Skin of body (tissue), 2 donors: ENCODE measurements around the gene XKR8. TPM values are rescaled to one million over a fixed set of nuclear protein-coding genes. Genes with fewer than 3 reads are reported as not detected.

ENCODE experiments used
- DNase-seq: peaks from one replicate; lab custom pipeline; 2025; lab: John Stamatoyannopoulos, UW
- total RNA-seq: library from RNA; depleted of rRNA; stranded (reverse); fragments of >200 nt; gene quantifications from one replicate; pipeline ENCODE4 v1.2.3, GENCODE V29; 2014

Gene XKR8
- total RNA-seq, 1 donor from 2014 or later = 1.9 TPM

- DNase-seq = no peak
These were observed 4.7 kb upstream of the XKR8 start for GRCh38 chr1:27955076-27955475.

GRCh38 chr1:27956761-27957160 lies 3.0 kb upstream of the XKR8 start:
- no peak for DNase-seq

DNA sequence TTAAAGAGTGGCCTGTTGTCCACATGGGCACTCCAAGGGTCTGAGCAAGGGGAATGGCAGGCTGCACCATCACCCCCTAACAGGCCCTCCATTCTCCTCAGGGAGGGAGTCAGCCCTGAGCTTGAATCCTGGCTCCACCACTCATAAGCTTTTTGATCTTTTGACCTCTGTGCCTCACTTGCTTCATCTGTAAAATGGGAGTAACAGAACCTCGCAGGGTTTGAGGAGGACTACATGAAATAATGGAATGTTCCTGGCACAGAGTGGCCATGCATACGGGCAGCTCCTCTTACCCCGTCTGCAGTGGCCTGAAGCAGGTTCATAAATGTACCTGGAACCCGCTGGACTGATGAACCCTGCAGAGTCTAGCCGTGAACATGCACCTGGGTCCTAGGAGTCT lies 2.1 kb upstream of the XKR8 start:
- DNase-seq = no peak

DNA sequence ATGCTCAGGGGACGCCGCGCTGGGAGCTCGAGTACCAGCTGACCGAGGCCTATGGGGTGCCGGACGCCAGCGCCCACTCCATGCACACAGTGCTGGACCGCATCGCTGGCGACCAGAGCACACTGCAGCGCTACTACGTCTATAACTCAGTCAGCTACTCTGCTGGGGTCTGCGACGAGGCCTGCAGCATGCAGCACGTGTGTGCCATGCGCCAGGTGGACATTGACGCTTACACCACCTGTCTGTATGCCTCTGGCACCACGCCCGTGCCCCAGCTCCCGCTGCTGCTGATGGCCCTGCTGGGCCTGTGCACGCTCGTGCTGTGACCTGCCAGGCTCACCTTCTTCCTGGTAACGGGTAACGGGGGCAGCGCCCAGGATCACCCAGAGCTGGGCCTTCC lies 1.3 kb upstream of the XKR8 start:
- DNase-seq = no peak

GRCh38 chr1:27960762-27961645 lies 1.2 kb downstream of the XKR8 start:
- no peak for DNase-seq

DNA sequence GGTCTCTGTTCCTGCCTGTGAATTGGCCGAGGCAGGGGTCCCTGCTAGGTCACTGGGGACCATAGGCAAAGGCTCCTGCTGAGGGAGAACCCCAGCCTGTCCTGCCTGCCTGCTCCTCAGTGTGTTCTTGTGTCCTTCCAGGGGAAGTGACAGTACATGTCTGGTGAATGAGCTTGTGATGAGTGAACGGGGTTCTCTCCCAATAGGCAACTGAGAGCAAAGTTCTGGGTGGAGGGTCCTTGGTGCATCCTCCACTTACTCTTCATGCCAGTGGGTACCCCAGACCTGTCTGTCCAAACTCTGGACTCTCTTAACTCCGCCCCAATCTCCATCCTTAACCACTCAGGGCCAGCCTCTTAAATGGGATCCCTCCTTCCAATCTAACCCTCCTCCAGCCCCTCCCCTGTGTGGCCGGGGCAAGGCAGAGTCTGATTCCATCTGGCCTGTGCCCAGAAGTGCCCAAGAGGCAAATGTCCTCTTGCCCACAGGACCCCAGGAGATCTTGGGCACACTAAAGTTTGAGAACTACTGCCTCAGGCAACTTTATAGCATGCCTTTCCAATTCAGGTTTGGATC lies 2.0 kb downstream of the XKR8 start:
- no peak for DNase-seq

DNA sequence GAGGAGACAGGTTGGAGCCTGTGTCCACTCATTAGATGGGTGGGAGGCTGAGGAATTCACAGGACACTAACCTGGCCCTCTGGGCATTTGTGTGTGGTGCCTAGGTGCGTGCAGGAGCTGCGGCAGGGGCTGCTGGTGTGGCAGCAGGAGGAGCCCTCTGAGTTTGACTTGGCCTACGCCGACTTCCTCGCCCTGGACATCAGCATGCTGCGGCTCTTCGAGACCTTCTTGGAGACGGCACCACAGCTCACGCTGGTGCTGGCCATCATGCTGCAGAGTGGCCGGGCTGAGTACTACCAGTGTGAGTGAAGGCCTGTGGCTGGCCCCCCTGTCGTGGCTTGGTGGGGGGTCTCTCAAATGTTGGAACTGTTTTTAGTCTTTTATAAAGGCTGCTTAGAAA lies 3.6 kb downstream of the XKR8 start:
- DNase-seq = no peak

GRCh38 chr1:27966402-27967105 lies 6.8 kb downstream of the XKR8 start:
- no peak for DNase-seq

DNA sequence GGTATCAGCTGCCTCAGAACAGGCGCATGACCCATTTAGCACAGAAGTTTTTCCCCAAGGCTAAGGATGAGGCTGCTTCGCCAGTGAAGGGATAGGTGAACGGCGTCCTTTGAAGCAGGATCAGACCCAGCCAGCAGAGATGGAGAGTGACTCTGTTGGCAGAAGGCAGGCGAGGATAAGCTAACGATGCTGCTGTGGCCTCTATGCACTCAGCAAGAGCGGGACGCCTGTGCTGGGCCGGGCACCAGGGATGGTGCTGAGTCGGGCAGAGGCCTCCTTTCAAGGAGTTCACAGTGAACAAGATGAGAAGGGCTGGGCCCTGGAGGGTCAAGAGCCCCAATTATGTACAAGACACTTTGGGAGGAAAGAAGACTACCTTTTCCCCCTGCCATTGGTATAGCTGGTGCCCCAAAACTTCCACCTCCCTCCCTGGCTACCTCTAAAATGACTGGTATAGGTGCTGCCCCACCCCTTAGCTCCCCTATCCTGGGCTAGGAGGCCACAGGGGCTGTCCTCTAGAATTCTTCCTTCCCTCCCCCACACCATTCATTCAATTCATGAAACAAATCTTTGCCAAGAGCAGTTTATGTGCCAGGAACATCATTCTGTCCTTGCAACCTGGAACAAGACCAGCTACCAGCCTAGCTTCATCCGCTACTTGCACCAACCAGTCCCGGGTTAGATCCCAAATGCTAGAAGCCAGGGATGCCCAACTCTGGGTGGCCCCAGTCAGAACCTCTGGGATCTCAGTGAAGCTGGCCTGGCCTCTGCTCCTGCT lies 7.5 kb downstream of the XKR8 start:
- DNase-seq = no peak

DNA sequence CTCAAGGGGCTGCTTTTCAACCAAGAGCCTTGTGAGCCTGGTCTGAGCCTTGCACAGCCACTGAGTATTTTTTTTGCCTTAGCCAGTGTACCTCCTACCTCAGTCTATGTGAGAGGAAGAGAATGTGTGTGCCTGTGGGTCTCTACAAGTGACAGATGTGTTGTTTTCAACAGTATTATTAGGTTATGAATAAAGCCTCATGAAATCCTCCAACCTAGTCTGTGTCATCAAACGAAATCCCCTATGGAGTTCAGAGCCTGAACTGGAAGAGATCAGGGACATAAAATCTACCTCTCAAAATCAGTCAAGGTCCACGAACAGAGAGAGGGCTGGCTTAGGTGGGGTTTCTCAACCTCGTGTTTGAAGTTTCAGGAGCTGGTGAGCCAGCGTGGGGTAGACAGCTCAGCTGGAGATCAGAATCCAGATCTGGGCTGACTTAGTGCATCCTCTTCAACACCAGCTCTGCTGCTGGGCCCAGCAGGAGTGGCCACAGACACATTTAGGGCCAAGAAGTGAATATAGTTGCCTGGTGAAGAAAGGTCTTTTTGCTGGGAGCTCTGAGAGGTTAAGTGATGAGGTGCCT lies 8.2 kb downstream of the XKR8 start:
- no peak for DNase-seq

DNA sequence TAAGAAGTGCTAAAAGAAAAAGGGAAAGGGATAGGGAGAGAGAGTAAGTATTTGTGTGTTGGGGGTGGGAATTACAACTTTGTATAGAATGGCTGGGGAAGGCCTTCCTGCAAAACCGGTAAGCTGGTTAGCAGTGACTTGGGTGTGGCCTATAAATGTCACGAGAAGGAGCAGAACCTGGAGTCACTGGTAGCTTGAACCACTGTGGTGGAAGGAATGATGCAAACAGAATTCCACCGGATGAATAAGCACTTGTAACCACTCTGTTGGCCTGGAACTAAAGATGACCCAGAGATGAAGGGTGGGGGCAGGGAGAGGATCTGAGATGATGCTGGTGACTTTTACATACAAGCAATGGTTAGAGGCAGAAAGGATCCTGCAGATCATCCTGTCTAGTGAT lies 8.9 kb downstream of the XKR8 start:
- DNase-seq = no peak

GRCh38 chr1:27970401-27970800 lies 10.6 kb downstream of the XKR8 start:
- DNase-seq = no peak

DNA sequence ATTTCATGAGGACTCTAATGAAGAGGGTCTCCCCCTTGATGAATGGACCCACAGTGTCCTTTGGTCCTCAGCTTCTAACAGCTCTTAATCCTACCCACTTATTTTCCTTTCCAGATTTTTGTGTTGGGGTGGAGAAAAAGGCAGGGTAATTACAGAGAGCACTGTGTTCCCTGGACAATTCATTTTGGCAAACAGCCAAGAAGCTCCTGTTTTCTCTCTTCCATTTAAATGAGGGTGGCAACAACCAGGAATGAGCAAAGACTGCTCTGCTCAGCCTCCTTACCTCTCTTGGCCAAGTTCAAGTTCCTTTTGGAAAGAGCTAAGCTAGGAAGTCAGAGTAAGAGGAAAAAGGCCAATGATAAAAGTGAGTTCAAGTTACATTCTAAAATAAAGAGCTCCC lies 11.9 kb downstream of the XKR8 start:
- DNase-seq = no peak

DNA sequence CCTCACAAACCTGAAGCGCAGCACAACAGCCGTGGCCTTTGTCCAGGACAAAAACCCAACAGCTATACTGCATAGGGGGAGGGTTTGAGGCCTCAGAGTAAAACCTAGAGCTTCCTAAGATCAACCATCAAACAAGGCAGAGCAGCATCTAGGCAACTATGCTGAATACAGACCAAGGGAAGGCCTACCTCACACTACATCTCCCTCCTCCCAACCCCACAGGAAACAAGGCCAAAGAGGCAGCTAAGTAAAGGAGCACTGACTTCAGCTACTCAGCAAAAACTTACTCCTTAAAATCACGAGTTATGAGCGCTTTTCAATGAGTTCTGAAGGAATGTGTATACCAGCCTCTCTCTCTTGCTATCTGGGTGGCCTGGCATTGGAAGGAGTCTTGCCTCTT lies 12.4 kb downstream of the XKR8 start:
- DNase-seq = no peak

DNA sequence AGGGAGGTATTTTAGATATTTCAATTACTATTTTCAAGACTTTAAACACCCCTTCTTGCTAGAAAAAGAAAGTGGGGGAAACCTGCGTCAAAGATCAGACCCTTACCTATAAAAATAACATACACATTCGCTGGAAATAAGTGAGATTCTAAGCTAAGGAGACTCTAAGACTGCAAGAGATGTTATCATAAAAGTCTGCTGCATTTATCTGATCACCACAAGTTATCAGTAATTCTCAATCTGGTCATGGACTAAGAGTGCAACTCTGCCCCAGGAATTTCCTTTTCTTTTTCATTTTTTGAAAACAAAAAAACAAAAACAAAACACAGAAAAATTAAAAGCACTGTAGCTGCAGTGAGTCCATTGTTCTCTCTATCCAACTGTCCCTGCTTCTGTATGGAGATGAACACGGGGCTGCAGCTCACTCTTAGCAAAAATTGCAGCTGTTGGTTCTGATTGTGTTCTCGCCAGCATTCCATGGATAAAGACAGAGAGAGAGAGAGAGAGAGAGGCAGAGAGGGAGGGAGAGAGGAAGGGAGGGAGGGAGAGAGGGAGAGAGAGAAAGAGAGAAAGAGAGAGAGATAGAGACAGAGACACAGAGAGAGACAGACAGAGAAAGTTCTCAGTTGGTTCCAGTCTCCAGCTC lies 14.1 kb downstream of the XKR8 start:
- no peak for DNase-seq

GRCh38 chr1:27974417-27974781 lies 14.6 kb downstream of the XKR8 start:
- DNase-seq = no peak

GRCh38 chr1:27979151-27979858 lies 19.5 kb downstream of the XKR8 start:
- DNase-seq = no peak

- peak; percentile 52 for DNase-seq
These were observed 20.1 kb downstream of the XKR8 start for GRCh38 chr1:27979859-27980201.

DNA sequence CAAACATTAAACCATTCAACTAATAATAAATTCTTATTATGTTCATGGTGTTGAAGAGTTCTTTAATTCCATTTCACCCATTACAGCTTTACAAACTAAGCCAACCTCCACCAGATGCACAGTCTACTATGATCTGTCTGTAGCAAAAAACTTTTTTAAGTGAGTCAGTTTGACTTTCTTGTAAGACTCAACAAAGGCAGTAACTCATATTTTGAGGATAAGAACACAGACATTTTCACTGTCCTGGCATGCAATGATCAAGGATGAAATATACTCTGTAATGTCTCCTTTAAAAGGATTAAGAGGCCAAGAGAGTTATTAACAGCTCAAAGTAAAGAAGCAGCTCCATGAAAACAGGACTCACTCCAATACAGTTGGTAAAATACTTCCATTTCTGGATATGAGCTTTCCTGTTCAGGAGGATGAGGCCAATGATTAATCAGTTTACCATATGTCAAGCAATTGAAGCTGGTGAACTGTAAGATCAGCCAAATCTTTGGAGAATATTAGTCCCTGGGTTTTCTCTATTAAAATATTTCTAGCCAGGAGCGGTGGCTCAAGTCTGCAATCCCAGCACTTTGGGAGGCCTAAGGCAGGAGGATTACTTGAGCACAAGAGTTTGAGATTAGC lies 20.6 kb downstream of the XKR8 start:
- DNase-seq = peak; percentile 11

DNA sequence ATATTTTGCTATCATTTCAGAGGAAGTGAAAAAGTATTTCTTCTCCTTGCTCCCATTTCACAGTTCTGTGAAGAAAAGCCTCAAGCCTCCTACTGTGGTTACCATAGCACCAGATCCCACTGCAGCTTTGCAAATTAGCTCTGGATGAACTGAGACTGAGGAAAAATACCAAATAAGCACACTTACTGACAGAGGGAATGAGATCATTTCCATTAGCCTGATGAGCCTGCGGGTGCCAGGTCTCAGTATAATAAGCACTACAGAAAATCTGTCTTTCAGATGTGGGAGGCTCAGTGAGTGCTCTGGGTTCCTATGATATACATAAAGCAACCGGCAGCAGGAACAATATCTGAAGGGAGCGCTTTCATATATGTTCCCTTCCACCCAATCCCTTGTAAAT lies 21.4 kb downstream of the XKR8 start:
- peak; percentile 86 for DNase-seq
